Mammary epithelial cell (primary cell): ENCODE data around the gene ZNF77.
"Not testable (repeated sequence)": the region's sequence is repeated elsewhere in the genome, so short reads cannot be mapped to it uniquely, and the experiment has no call there.

Experiments used
- EZH2 ChIP-seq: IDR thresholded peaks from 2 replicates; pipeline ENCODE4 v1.6.1; 2012; ENCODE audit warnings: low read length, inconsistent platforms, borderline replicate concordance
- TF ChIP-seq, protein P1 (sequence below), 2 donors: IDR thresholded peaks in 1 of 2; conservative IDR thresholded peaks in 1 of 2; 2 replicates each; pipeline ENCODE4 v1.5.1; 2011 to 2012; ENCODE audit warnings: inconsistent platforms in 2 of 2, low read length in 2 of 2, mild to moderate bottlenecking in 2 of 2, control low read depth in 1 of 2, low read depth in 1 of 2; ENCODE audit not compliant: insufficient read depth in 1 of 2; ENCODE audit errors: extremely low read depth in 1 of 2

DNA sequence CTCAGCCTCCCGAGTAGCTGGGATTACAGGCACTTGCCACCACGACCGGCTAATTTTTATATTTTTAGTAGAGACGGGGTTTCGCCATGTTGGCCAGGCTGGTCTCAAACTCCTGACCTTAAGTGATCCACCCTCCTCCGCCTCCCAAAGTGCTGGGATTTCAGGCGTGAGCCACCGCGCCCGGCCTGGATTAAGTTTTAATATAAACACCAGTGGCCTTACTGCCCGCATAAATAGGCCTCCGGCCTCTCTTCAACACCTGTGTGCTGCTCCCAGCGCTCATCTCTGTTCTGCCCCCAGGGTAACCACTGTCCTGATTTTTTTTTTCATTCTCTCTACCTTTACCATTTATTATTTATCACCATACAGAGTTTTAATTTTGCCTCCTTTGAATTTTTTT lies 41.4 kb downstream of the ZNF77 start:
- TF ChIP-seq, protein P1, sequence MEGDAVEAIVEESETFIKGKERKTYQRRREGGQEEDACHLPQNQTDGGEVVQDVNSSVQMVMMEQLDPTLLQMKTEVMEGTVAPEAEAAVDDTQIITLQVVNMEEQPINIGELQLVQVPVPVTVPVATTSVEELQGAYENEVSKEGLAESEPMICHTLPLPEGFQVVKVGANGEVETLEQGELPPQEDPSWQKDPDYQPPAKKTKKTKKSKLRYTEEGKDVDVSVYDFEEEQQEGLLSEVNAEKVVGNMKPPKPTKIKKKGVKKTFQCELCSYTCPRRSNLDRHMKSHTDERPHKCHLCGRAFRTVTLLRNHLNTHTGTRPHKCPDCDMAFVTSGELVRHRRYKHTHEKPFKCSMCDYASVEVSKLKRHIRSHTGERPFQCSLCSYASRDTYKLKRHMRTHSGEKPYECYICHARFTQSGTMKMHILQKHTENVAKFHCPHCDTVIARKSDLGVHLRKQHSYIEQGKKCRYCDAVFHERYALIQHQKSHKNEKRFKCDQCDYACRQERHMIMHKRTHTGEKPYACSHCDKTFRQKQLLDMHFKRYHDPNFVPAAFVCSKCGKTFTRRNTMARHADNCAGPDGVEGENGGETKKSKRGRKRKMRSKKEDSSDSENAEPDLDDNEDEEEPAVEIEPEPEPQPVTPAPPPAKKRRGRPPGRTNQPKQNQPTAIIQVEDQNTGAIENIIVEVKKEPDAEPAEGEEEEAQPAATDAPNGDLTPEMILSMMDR (conservative IDR thresholded peaks at IDR 0.05 in 1 of 2, IDR thresholded peaks at IDR 0.05 in 1 of 2; ENCODE audit: extremely low read depth in 1 of 2, insufficient read depth in 1 of 2, low read depth in 1 of 2, low read length in 2 of 2), result not testable (repeated sequence)
- TF ChIP-seq EZH2, result not testable (repeated sequence)
